K562 (cell line): ENCODE data around the gene PHF20. TPM values are rescaled to one million over a fixed set of nuclear protein-coding genes. Genes with fewer than 3 reads are reported as not detected.

Experiments used
- ARID2 ChIP-seq: fragments of 450-650 bp; IDR thresholded peaks from 2 replicates; pipeline ENCODE4 v1.6.1; 2017; ENCODE audit warnings: antibody characterized with exemption, mild to moderate bottlenecking
- BDP1 ChIP-seq: IDR thresholded peaks from 3 replicates; pipeline ENCODE4 v1.6.1; 2011; ENCODE audit not compliant: insufficient read length, insufficient read depth
- CBX2 ChIP-seq: fragments of 200-600 bp; sonication (generic); IDR thresholded peaks from one replicate; pipeline ENCODE4 v1.6.1; 2012; ENCODE audit warnings: mild to moderate bottlenecking, low read length, inconsistent platforms; ENCODE audit not compliant: insufficient read depth, poor library complexity, severe bottlenecking
- DPF2 ChIP-seq: fragments of 450-650 bp; IDR thresholded peaks from 2 replicates; pipeline ENCODE4 v1.6.1; 2016
- EP300 ChIP-seq: IDR thresholded peaks from 2 replicates; pipeline ENCODE4 v1.6.1; 2012; ENCODE audit warnings: low read length, improper control_type of control experiment
- GATAD2A ChIP-seq: fragments of 450-650 bp; IDR thresholded peaks from 2 replicates; pipeline ENCODE4 v1.6.1; 2017
- MGA ChIP-seq: fragments of 450-650 bp; IDR thresholded peaks from 2 replicates; pipeline ENCODE4 v1.6.1; 2016; ENCODE audit warnings: mild to moderate bottlenecking, moderate library complexity
- NCOA4 ChIP-seq: fragments of 450-650 bp; IDR thresholded peaks from 2 replicates; pipeline ENCODE4 v1.6.1; 2018; ENCODE audit warnings: mild to moderate bottlenecking; ENCODE audit not compliant: partially characterized antibody
- NFE2 ChIP-seq: IDR thresholded peaks from 2 replicates; pipeline ENCODE4 v1.6.1; 2014; ENCODE audit warnings: antibody characterized with exemption, low read depth
- NR2F6 ChIP-seq: fragments of 450-650 bp; formaldehyde crosslinking; IDR thresholded peaks from 2 replicates; pipeline ENCODE4 v1.4.0; 2020; ENCODE audit warnings: mild to moderate bottlenecking
- NR3C1 ChIP-seq: sonication (generic); formaldehyde crosslinking; IDR thresholded peaks from 2 replicates; pipeline ENCODE4 v1.8.1; 2022; ENCODE audit warnings: missing genetic modification reagents
- PHB ChIP-seq: fragments of 250-450 bp; sonication (Bioruptor Pico); IDR thresholded peaks from 2 replicates; pipeline ENCODE4 v1.5.0; 2021
- PHF20 ChIP-seq: fragments of 450-650 bp; IDR thresholded peaks from 2 replicates; pipeline ENCODE4 v1.6.1; 2018; ENCODE audit not compliant: partially characterized antibody
- ZFP1 ChIP-seq: fragments of 450-650 bp; formaldehyde crosslinking; IDR thresholded peaks from 2 replicates; pipeline ENCODE4 v1.4.0; 2020; ENCODE audit warnings: mild to moderate bottlenecking, mixed read lengths
- ZKSCAN8 ChIP-seq: fragments of 200-800 bp; sonication (Bioruptor generic); IDR thresholded peaks from 2 replicates; pipeline ENCODE4 v1.6.1; 2016; ENCODE audit warnings: missing genetic modification characterization, missing compliant biosample characterization
- ZNF79 ChIP-seq: fragments of 250-450 bp; sonication (Bioruptor Pico); IDR thresholded peaks from 2 replicates; pipeline ENCODE4 v1.4.0; 2020; ENCODE audit warnings: low read depth, mild to moderate bottlenecking, moderate library complexity
- polyA plus RNA-seq, 8 experiments: library from polyadenylated mRNA; depleted of rRNA in 4 of 8; stranded (reverse) in 5 of 8; unstranded in 3 of 8; fragments of >200 nt; fragmentation: Nextera tagmentation in 2 of 8; fragmentation: Illumina TruSeq in 1 of 8; extraction: Ambion mirVana in 2 of 8; extraction: Trizol in 1 of 8; gene quantifications; 2 replicates each; pipeline versions ENCODE4 v1.2.1 to v1.2.3, GENCODE V29; 2011 to 2014; ENCODE audit warnings: inconsistent platforms in 1 of 8, missing spikeins in 1 of 8
- total RNA-seq, 7 experiments: library from RNA; depleted of rRNA in 6 of 7; stranded (reverse); fragments of >200 nt in 6 of 7; fragmentation: Illumina TruSeq in 2 of 7; extraction: Trizol in 2 of 7; gene quantifications; 2 replicates each; pipeline versions ENCODE4 v1.2.1 to v1.2.3, GENCODE V29; 2011 to 2021; ENCODE audit warnings: low replicate concordance in 1 of 7
- TF ChIP-seq, protein P1 (sequence below): fragments of 450-650 bp; formaldehyde crosslinking; IDR thresholded peaks from 2 replicates; pipeline ENCODE4 v1.4.0; 2020; ENCODE audit warnings: mild to moderate bottlenecking, moderate library complexity

Gene PHF20
- total and polyA plus RNA-seq, 9 of the 15 experiments (the other 6 are each of a cell fraction or from before 2014, with no cell fraction given), result 49.9 to 196 (median 70.7) TPM

DNA sequence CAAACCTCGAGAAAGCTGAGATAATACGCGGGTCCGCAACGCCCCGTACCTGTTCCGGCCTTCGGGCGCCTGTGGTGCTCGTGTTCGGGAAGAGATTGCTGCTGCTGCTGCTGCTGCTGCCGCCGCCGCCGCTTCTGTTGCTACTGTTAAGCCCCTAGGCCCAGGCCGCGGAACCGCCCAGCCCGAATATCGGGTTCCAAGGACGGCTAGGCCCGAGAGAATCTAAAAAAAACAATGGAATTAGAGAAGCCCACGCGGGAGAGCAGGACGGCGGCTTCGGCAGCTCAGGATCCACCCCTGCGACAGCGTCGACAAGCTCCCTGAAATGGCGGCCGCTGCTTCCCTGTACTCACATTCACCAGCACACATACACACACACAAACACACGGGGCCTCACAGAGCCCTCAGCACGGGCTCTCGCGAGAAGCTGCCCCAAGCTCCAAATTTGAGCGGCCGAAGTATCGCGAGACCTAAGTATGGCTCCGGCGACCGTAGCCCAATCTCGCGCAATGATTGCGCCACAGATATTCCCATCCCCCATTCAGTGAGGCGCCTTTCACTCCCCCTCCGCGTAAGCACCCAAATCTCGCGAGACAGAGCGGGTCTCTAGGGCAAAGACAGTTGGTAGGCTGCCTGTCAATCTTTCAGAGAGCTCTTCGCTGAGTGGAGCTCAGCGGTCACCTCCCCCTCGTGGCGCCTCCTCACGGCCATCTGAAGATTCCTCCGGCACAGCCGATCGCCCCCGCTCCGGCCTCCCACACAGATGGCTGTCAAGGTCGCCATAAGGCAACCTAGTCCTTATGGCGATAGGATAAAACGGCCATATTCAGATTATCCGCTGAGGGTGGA is 29.7 kb upstream of the PHF20 start, which contains the start of gene RBM39 (continued):
- TF ChIP-seq PHF20, result peak; percentile 23
- no peak for TF ChIP-seq ZFP1
- no peak for TF ChIP-seq ZKSCAN8 (CRISPR knock-in tag)
- 0 out of 2 replicates have a peak, but pooled peaks have one; percentile 80 for TF ChIP-seq DPF2
- TF ChIP-seq GATAD2A, result no peak
- no peak for TF ChIP-seq ARID2
- TF ChIP-seq NFE2, result no peak
- peak; percentile 78 for TF ChIP-seq MGA
- no peak for TF ChIP-seq NR3C1 (CRISPR knock-in tag)
- TF ChIP-seq, protein P1, sequence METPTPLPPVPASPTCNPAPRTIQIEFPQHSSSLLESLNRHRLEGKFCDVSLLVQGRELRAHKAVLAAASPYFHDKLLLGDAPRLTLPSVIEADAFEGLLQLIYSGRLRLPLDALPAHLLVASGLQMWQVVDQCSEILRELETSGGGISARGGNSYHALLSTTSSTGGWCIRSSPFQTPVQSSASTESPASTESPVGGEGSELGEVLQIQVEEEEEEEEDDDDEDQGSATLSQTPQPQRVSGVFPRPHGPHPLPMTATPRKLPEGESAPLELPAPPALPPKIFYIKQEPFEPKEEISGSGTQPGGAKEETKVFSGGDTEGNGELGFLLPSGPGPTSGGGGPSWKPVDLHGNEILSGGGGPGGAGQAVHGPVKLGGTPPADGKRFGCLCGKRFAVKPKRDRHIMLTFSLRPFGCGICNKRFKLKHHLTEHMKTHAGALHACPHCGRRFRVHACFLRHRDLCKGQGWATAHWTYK (CRISPR knock-in tag), result no peak
- TF ChIP-seq PHB (CRISPR knock-in tag), result no peak
- TF ChIP-seq NCOA4, result no peak
- TF ChIP-seq CBX2, result no peak
- TF ChIP-seq ZNF79 (CRISPR knock-in tag), result no peak
- no peak for TF ChIP-seq NR2F6 (CRISPR knock-in tag)
- no peak for TF ChIP-seq BDP1
- TF ChIP-seq EP300, result peak; percentile 66; the same call in 1 of the 2 replicates
